ENCODE results near the gene TLK2.
"Not testable (repeated sequence)": the region's sequence is repeated elsewhere in the genome, so short reads cannot be mapped to it uniquely, and the experiment has no call there.

TLK2 gene

DNA sequence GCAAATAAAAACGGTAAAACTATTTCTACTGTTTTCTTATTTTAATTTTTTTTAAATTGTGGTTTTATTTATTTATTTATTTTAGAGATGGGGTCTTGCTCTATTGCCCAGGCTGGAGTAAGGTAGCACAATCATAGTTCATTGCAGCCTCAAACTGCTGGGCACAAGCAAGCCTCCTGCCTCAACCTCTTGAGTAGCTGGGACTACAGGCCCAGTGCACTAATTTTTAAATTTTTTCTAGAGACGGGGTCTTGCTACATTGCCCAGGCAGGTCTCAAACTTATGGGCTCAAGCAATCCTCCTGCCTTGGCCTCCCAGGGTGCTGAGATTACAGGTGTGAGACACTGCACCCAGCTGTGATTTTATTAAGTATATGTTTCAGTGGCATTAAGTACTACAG is 102.3 kb downstream of the TLK2 start:
- no peak overlapping the region for H3K4me3 ChIP-seq (ENCODE audit: low read length)
- TF ChIP-seq, protein P1, sequence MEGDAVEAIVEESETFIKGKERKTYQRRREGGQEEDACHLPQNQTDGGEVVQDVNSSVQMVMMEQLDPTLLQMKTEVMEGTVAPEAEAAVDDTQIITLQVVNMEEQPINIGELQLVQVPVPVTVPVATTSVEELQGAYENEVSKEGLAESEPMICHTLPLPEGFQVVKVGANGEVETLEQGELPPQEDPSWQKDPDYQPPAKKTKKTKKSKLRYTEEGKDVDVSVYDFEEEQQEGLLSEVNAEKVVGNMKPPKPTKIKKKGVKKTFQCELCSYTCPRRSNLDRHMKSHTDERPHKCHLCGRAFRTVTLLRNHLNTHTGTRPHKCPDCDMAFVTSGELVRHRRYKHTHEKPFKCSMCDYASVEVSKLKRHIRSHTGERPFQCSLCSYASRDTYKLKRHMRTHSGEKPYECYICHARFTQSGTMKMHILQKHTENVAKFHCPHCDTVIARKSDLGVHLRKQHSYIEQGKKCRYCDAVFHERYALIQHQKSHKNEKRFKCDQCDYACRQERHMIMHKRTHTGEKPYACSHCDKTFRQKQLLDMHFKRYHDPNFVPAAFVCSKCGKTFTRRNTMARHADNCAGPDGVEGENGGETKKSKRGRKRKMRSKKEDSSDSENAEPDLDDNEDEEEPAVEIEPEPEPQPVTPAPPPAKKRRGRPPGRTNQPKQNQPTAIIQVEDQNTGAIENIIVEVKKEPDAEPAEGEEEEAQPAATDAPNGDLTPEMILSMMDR (conservative IDR thresholded peaks at IDR 0.05; ENCODE audit: low read length): no peak
- no peak for DNase-seq (ENCODE audit: low read depth)

DNA sequence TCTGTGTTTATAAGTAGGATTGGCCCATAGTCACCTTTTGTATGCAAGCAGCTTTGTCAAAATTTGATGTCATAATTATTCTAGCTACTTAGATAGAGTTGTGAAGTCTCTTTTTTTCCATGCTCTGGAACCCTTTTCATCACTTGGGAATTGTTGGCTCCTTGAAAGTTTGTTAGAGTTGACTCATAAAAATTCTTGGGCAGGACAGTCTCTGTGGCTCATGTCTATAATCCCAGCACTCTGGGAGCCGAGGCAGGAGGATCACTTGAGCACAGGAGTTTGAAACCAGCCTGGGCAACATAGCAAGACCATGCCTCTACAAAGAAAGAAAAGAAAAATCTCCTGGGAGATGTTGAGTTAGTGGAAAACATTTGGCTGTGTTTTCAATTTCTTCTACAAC is 103.1 kb downstream of the TLK2 start:
- TF ChIP-seq, protein P1 (conservative IDR thresholded peaks at IDR 0.05; ENCODE audit: low read length): no peak
- peak; percentile 36 for DNase-seq (ENCODE audit: low read depth)
- H3K4me3 ChIP-seq (ENCODE audit: low read length): no peak overlapping the region

DNA sequence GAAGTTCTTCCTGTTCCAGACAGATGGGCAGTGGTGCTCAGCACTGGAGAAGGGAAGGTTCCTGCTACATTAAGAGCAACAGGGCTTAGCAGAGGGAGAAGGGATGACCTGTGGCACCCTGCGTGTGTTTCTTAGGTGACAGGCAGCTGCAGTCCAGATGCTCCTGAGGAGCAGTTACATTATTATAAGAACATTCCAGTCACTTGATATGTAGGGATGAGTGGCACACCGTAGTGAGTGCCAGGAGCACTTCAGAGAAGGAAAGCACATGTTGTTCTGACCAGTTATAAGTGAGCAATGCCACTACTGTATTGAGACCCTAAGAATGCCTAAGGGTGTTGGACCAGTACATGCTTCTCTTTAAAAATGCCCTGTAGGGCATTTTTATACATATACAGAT is 108.9 kb downstream of the TLK2 start:
- no peak overlapping the region for H3K4me3 ChIP-seq (ENCODE audit: low read length)
- peak; percentile 23 for DNase-seq (ENCODE audit: low read depth)
- TF ChIP-seq, protein P1 (conservative IDR thresholded peaks at IDR 0.05; ENCODE audit: low read length): no peak

DNA sequence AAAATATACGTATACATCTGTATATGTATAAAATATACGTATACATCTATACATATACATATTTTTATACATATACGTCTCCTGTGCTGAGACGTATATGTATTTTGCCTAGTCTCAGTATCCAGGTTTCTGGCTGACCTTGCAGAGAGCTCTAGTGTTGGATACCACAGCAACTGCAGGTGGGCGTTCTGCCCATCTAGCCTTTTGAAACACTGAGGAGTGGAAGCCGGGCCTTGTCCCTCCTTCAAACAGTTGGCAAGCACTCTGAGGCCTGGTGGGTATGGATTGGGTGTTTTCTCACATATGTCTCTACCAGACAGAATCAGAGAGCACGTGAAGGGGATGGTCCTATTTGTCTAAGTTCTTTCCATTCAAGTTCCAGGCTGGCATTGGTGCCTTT is 109.5 kb downstream of the TLK2 start:
- no peak for DNase-seq (ENCODE audit: low read depth)
- TF ChIP-seq, protein P1 (conservative IDR thresholded peaks at IDR 0.05; ENCODE audit: low read length): no peak
- no peak overlapping the region for H3K4me3 ChIP-seq (ENCODE audit: low read length)

DNA sequence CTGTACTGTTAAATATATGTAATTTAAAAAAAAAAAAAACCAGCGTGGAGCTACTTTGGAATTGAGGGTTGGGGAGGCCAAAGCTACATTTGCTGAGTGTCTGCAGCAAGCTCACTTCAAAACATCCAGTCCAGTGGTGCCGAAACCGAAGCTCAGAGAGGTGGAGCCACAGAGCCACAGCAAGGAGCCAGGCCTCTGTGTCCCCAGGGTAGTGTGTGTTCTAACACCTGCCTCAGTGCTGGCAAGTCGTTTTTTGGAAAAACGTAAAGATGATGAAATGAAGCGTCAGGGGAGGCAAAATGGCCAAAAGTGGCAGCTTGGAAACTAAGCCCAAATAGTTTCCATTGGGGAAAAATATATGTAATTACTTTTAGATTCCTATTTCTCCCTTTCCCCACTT is 112.7 kb downstream of the TLK2 start:
- H3K4me3 ChIP-seq (ENCODE audit: low read length): no peak overlapping the region
- TF ChIP-seq, protein P1 (conservative IDR thresholded peaks at IDR 0.05; ENCODE audit: low read length): no peak
- DNase-seq (ENCODE audit: low read depth): no peak

DNA sequence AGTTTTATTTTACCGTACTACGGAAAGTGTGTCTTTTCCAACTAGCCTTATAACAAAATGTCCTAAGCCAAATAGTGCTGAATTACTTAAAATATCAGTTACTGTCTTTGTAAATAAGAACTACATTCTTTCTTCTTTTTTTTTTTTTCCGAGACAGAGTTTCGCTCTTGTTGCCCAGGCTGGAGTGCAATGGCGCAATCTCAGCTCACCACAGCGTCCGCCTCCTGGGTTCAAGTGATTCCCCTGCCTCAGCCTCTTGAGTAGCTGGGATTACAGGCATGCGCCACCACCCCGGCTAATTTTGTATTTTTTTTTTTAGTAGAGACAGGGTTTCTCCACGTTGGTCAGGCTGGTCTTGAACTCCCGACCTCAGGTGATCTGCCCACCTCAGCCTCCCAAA is 113.2 kb downstream of the TLK2 start:
- DNase-seq (ENCODE audit: low read depth); H3K4me3 ChIP-seq (ENCODE audit: low read length): not testable (repeated sequence)

DNA sequence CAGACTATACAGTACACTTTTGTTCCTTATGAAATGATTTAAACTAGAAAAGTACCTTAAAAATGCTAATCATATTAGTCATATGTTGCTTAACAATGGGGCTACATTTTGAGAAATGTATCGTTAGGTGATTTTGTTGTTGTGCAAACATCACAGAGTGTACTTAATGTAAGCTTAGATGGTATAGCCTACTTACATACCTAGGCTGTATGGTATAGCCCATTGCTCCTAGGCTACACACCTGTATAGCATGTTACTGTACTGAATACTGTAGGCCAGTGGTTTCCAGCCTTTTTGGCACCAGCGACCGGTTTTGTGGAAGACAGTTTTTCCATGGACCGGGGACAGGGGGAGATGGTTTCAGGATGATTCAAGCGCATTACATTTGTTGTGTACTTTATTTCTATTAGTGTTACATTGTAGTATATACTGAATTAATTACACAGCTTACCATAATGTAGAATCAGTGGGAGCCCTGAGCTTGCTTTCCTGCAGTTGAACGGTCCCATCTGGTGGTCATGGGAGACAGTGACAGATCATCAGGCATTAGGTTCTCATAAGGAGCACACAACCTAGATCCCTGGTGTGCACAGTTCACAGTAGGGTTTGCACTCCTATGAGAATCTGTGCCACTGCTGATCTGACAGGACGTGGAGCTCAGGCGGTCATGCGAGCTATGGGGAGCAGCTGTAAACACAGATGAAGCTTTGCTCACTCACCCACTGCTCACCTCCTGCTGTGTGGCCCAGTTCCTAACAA is 113.9 kb downstream of the TLK2 start:
- DNase-seq (ENCODE audit: low read depth): peak; percentile 8
- H3K4me3 ChIP-seq (ENCODE audit: low read length): no peak overlapping the region
- TF ChIP-seq, protein P1 (conservative IDR thresholded peaks at IDR 0.05; ENCODE audit: low read length): no peak
